HG02763 (cell line): ENCODE results near the gene HHIPL1.
"Not testable (repeated sequence)": the region's sequence is repeated elsewhere in the genome, so short reads cannot be mapped to it uniquely, and the experiment has no call there.

Experiments used
- ATAC-seq: cut with Tn5 transposase; IDR thresholded peaks from one replicate; pipeline ENCODE4 v1.9.1; 2021; ENCODE audit warnings: mild to moderate bottlenecking, moderate library complexity; ENCODE audit not compliant: unreplicated experiment

HHIPL1 gene

GRCh38 chr14:99657645-99658155 lies 12.8 kb downstream of the HHIPL1 start:
- no peak for ATAC-seq

DNA sequence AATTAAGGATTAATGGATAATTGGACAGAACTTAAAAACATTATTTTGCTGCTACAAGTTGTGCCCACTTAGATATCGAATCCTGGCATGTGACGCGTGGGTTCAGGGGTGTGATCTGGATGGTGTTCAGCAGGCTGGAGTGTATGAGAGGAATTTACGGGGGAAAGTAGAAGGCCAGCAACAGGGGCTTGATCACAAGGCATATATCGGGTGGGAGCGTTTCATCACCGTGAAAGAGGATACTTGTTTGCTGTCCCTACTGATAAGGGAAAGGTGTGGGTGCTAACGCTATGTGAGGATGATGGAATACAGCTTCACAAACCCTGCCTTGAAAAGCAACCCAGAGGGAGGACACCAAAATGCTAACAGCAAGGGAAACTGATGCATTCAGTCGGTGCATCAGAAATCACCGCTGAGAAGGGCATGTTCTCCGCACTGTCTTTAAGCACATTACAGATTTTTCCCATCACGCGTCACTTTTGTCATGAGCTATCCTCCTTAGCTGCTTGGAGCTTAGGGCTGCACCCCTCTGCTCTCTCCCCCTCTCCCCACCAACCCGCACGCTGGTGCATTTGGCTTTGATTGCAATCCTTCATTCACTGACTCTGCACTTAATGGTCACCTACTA lies 13.4 kb downstream of the HHIPL1 start:
- ATAC-seq = no peak

GRCh38 chr14:99659333-99659741 lies 14.4 kb downstream of the HHIPL1 start:
- no peak for ATAC-seq

- no peak for ATAC-seq
These were observed 15.2 kb downstream of the HHIPL1 start for GRCh38 chr14:99660006-99660566.

GRCh38 chr14:99660794-99661193 lies 15.9 kb downstream of the HHIPL1 start:
- ATAC-seq = no peak

GRCh38 chr14:99661206-99661605 lies 16.3 kb downstream of the HHIPL1 start:
- ATAC-seq = not testable (repeated sequence)

GRCh38 chr14:99662846-99663245 lies 17.9 kb downstream of the HHIPL1 start:
- no peak for ATAC-seq

DNA sequence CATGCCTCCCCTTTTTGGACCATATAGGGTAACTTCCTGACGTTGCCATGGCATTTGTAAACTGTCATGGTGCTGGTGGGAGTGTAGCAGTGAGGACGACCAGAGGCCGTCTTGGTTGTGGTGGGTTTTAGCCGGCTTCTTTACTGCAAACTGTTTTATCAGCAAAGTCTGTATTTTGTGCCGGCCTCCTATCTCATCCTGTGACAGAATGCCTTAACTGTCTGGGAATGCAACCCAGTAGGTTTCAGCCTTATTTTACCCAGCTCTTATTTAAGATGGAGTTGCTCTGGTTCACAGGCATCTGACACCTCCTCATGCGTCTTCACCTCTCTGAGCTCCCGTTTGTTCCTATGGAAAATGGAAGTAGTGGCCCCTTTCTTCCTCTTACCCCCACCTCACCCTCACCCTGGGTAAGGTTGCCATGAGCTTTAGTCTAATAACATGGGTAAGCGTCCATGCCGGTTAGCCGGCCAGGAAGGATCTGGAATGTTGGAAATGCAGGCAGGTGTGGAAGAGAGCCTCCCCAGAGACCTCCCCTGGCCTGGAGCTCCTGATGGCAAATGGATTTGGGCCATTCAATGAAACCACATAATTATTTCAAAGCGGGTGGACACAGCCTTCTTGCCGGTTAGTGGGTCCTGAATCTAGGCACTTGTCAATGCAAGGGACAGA lies 18.6 kb downstream of the HHIPL1 start:
- ATAC-seq = no peak

GRCh38 chr14:99664058-99664936 lies 19.4 kb downstream of the HHIPL1 start:
- no peak for ATAC-seq

GRCh38 chr14:99664937-99665273 lies 20.0 kb downstream of the HHIPL1 start:
- ATAC-seq = no peak

- no peak for ATAC-seq
These were observed 21.6 kb downstream of the HHIPL1 start for GRCh38 chr14:99666533-99666932.

DNA sequence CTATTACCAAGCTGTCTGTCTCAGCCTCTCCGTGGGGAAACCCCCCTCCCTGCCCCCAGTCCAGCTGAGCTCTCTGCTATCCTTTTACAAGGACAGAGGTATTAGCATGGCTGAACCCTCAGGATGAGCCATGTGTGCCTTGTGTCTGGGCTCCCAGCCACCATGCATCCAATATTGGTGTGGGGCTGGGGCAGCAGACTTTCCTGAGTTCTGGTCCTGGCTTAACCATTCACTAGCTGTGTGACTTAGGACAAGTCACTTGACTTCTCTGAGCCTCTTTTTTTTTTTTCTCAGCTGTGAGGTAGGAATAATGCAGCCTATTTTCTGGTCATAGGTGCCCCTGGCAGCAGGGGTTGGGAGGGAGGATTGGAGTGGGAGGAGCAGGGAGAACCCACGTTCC lies 22.1 kb downstream of the HHIPL1 start:
- ATAC-seq = no peak

- ATAC-seq = no peak
These were observed 22.9 kb downstream of the HHIPL1 start for GRCh38 chr14:99667821-99668220.

DNA sequence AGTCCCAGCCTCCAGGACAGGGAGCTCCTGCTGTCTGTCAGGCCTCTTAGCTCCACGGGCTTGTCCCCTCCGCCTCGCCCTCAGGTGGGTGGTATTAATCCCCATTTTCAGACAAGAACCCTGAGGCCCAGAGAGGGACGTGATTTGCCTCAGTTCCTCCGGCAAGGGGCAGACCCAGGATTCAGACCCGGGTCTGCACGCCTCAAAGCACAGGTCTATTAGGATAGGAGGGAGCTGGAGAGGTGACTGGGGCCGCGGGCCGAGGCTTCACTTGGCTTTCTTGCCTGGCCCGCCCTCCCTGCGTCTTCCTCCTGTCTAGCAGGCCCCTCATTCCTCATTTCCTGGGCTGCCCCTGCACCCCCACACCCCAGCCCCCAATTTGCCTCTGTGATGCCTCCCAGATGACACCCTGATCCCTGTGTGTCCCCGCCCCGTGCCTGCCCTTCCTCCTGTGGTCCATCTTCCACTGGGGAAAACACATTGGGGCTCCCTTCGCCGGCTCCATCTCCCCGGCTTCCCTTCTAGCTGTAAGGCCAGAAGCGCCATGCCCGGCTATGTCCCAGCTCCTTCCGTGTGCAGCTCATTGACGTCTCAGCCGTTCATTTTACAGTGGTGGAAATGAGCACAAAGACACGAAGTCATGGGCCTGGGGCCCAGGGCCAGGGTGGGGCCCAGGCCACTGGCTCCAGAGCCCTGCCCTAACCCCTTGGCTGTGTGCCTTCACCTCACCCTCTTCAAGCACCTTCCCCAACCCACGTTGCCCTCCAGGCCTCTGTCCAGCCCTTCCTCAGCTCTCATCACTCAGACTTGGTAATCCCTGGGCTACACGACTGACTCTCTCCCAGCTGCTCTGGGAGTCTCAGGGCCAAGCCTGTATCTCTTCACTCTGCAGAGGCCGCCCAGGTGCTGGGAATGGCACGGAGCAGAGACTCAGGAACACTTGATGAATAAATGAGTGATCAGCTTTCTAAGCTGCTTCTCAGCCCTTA lies 23.7 kb downstream of the HHIPL1 start:
- ATAC-seq = no peak

DNA sequence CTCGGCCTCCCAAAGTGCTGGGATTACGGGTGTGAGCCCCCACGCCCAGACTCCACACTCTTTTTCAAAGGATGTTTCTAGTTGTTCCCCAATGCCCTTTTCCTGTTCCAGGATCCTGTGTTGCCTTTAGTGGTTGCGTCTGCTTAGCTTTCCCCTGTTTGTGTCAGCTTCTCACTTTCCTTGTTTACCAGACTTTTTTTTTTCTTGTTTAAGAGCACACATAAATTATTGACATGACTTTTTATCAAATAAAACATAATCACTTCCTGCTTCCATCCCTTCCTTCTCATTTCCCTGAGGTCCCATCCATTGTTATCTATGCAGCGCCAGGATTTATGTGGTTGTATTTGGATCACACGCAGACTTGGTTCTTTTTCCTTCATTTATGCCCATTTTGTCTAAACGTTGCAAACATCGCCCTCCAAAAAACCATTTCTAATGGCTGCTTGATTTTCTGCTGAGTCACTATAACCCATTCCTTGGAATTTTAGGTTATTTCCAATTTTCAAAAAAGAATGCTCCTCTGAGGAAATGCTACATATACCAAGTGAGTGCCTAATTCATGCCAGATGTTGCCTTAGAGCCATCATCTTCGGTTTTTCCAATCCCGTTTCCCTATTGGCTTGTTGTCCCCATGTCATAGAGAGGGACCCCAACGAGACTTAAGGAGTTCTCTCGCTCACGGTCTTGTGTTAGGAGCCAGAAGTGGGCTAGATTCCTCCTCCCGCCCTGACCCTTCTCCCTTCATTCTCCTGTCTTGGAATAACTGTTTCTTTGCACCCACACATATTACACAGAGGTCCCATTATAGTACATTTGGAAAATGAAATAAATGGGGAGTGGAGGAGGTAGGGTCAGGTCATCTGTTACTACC lies 25.7 kb downstream of the HHIPL1 start:
- ATAC-seq = no peak

DNA sequence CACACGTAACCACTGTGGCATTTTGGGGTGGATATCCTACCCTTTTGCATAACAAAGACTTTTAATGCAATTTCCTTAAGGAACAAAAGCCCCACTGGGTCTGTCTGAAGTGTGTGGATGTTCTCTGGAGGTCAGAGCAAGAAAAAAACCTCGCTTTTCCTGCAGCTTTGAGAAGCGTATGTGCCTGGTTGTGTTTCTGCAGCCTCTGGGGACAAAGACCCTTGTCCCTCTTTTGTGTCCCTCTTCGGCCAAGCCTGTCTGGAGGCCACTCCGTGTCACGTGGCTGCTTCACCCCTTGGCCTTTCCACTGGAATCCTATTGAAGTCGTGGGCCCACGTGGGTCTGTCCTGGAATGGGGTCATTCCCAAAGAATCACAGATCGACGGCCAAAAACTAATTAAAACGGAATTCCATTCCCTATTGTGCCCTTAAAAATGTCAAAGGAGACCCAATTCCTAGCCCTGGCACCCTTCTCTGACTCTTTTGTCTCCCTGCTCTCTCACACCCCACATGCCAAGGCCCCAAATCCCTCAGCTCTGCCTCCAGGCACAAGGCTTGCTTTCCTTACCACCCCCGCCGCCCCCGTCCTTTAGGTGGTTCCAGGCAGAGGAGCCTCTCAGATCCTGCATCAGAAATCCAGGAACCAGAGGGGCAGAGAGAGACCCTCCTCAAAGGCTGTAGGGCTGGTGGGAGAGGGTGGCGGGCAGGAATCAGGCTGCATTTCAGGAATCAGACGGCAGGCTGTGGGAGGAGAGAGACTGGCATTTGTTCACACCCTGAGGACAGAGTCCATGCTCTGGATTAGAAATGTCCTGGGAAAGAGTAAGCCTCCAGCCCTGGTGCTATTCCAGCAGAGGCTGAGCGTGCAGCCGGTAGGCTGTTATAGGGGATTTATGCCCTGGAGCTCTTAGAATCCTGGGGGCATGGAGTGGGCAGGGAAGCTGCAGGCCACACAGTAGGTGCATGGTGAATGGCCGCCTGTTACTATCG lies 26.6 kb downstream of the HHIPL1 start:
- no peak for ATAC-seq

DNA sequence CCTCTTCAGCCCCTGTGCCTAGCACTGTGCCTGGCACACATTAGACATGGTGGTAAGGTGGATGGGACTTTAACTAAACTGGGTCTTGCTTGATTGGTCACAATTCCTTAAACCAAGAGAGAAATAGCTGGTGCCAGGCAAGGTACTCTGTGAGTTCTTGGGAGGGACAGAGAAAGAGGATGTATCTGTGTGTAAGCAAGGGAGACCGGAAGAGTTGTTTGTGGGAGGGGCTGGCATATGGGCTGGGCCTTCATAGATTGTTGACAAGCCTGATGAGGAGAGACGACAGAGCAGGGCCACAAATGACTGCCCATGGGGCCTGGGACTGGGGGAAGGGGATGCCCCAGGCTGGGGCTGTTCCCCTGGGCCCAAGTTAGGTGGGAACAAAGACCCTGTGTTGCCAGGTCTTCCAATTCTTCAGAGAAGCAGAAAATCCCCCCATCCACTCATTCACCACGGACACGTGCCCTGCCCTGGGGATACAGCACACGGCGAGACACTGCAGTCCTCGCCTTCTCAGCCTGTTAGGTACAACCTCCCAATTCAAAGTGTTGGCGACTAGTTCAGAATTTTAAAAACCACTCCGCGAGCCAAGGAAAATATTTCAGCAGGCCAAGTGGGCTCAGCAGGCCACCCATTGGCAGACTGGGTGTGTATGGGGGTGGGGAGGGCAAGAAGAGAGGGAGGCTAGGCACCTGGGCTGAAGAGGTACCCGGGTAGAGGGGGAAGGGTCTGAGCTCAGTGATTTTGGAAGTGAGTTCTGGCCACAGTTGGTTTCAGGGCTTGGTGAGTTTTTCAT lies 27.8 kb downstream of the HHIPL1 start:
- ATAC-seq = no peak
